Testis (tissue), 2 donors: ENCODE results near the gene THBD.

Experiments used
- POLR2A ChIP-seq: fragments of 450-650 bp; IDR thresholded peaks from one replicate; pipeline ENCODE4 v1.6.1; 2017; ENCODE audit warnings: antibody characterized with exemption, mild to moderate bottlenecking, moderate library complexity
- TF ChIP-seq, protein P1 (sequence below), 3 experiments: fragments of 450-650 bp in 2 of 3; fragments of 200-600 bp in 1 of 3; sonication (generic) in 1 of 3; IDR thresholded peaks; one replicate each; pipeline ENCODE4 v1.5.1; 2016 to 2019; ENCODE audit warnings: antibody characterized with exemption in 3 of 3, mild to moderate bottlenecking in 2 of 3, moderate library complexity in 1 of 3

DNA sequence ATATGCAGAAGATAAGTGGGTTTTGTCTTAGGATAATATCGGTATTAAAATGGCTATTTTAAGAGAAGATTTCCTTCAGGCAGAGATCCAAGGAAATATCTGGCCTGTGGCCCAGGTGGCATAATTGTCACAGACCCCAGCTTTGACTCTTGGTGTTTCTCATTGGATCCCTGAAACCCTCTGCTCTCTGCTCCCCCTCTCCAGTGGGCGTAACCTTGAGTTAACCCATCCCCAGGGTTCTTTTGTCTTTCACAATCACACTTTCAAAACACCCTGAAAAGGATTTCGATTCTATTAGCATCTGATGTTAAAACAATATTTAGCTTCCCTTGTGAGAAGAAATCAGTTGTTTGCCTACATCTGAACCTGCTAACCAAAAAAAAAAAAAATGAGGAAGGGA is 7.2 kb downstream of the THBD start:
- no peak for TF ChIP-seq POLR2A
- TF ChIP-seq, protein P1, sequence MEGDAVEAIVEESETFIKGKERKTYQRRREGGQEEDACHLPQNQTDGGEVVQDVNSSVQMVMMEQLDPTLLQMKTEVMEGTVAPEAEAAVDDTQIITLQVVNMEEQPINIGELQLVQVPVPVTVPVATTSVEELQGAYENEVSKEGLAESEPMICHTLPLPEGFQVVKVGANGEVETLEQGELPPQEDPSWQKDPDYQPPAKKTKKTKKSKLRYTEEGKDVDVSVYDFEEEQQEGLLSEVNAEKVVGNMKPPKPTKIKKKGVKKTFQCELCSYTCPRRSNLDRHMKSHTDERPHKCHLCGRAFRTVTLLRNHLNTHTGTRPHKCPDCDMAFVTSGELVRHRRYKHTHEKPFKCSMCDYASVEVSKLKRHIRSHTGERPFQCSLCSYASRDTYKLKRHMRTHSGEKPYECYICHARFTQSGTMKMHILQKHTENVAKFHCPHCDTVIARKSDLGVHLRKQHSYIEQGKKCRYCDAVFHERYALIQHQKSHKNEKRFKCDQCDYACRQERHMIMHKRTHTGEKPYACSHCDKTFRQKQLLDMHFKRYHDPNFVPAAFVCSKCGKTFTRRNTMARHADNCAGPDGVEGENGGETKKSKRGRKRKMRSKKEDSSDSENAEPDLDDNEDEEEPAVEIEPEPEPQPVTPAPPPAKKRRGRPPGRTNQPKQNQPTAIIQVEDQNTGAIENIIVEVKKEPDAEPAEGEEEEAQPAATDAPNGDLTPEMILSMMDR (IDR thresholded peaks at IDR 0.05): no peak
